GM10266 (cell line): ENCODE data around the gene CST8.

Experiments
- DNase-seq: peaks from one replicate; pipeline ENCODE4 v3.0.0; 2012; ENCODE audit errors: extremely low spot score
- TF ChIP-seq, protein P1 (sequence below): IDR thresholded peaks from 2 replicates; pipeline ENCODE4 v1.5.1; 2012; ENCODE audit warnings: mild to moderate bottlenecking, low read depth; ENCODE audit not compliant: control insufficient read depth, insufficient read depth; ENCODE audit errors: missing control alignments

CST8 gene

DNA sequence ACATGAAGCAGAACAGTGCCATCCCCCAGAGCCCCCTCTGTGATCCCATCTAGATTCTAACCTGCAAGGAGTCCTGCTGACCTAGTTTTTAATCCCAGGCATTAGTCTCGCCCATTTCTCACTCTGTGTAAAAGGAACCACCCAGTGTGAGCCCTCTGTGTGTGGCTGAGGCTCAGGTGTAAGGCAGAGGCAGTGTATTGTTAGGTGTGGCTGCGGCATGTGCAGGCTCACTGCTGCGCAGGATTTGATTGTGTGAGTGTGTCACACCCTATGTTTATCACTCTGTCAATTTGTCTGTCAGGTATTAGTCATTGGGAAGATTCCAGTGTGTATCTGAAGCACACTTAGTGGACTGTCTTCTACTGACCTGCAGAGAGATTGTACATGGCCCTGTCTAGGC is 13.7 kb upstream of the CST8 start:
- DNase-seq: no peak
- TF ChIP-seq, protein P1, sequence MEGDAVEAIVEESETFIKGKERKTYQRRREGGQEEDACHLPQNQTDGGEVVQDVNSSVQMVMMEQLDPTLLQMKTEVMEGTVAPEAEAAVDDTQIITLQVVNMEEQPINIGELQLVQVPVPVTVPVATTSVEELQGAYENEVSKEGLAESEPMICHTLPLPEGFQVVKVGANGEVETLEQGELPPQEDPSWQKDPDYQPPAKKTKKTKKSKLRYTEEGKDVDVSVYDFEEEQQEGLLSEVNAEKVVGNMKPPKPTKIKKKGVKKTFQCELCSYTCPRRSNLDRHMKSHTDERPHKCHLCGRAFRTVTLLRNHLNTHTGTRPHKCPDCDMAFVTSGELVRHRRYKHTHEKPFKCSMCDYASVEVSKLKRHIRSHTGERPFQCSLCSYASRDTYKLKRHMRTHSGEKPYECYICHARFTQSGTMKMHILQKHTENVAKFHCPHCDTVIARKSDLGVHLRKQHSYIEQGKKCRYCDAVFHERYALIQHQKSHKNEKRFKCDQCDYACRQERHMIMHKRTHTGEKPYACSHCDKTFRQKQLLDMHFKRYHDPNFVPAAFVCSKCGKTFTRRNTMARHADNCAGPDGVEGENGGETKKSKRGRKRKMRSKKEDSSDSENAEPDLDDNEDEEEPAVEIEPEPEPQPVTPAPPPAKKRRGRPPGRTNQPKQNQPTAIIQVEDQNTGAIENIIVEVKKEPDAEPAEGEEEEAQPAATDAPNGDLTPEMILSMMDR: no peak

DNA sequence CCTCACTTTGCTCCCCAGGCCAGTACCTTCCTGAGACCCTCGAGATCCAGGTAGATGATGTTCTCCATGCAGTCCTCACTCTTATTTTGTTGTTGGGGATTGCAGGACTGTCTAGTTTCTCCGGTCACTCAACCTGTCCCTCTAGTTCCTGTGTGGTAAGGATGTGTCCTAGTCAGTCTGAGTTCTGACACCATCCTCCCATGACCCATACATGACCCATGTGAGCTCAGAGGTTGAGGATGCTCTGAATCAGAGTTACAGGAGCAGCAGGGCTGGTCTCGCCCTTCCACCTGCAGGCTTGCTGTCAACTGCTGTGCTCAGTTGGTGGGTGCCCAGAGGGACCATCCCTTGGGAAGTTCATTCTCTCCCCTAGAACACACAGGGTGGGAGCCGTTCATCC is 11.9 kb upstream of the CST8 start:
- TF ChIP-seq, protein P1: no peak
- DNase-seq: no peak

DNA sequence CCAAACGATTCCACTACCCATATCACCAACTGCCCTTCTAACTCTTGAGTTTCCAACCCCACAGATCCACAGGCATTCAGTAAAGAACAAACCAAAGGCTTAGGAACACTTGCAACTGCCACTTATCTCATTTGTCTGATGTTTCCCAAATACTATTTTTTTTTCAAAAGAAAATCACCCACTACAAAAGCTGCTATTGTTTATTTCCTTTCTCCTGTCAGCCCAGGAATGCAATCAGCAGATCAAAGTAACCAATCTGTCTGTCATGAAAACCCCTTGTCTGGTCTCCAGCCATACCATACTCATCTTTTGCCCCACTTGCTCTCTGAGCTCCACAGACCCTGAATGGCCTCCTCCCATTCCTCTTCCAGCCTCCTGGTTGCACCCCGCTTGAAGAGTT is 8.8 kb upstream of the CST8 start:
- no peak for DNase-seq
- TF ChIP-seq, protein P1: no peak

DNA sequence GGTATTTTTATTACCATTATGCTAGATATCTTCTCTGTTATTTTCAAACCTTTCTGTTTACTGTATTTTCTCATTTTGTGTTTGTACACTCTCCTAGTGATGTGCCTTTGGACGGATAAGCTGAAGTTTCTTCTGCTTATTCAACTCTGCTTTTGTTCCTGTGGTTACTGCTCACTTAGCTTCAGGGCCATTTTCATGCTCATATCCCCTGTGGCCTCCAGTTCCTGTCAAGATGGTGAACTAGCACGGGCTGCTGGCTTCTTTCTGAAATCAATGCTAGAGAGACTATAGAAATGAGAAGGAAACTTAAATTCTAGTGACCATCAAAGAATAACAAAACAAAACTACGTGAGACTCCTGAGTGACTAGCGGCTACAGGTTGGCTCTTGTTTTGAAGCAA is 6.8 kb upstream of the CST8 start:
- DNase-seq: no peak
- TF ChIP-seq, protein P1: no peak

DNA sequence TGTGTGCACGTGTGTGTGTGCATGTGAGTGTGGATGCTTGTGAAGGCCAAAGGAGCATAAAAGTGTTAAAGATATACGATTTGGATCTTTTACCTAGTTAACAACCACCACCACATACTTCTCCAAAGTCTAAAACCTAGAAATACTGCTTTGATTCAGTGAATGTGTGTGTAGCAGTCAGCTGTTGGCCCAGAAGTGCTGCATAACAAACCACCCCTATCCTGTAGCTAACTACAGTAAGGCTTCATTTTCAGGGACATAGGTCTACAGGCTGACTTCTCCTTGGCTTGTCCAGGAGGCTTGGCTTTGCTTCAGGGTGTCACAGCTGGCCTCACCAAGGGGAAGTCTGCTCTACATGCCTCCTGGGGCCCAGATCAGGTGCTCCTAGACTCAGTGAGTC is 2.4 kb upstream of the CST8 start:
- DNase-seq: no peak
- TF ChIP-seq, protein P1: no peak

DNA sequence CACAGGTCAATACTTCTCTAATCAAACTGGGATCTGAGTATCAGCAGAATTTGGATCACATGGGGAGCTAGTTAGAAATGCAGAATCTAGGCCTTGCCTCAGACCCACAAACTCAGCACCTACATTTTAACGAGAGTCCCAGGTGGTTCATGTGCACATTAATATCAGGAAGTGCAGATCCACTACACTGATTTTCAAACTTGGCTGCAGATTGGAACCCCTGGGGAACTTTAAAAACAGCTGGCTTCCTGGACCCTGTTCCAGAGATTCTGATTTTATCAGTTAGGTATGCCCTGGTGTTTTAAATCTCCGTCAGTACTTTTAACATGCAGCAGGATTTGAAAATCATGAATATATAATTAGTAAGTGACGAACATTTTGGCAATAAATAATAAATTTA is 1.9 kb upstream of the CST8 start:
- TF ChIP-seq, protein P1: no peak
- DNase-seq: no peak

DNA sequence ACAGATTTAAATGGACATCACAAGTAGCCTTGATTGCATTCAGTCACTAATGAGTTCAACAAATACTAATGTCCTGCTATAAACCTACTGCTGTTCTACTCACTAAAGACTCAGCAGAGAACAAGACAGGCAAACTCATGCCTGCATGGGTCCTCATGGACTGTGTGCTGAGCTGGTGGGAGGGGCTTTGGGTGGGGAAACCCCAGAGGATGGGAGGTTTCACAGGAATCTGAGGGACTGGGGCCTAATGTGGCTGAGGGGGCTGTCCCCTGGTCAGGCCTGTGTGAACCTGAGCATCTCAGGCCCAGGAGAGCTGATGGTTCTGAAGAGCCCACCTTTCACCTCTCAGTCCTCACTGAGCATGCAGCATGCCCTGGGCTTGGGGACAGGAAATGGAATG is 1.4 kb downstream of the CST8 start:
- DNase-seq: peak; percentile 21
- TF ChIP-seq, protein P1: no peak
